Right lung (tissue), 5 donors: ENCODE data around the gene CPVL. TPM values are rescaled to one million over a fixed set of nuclear protein-coding genes. Genes with fewer than 3 reads are reported as not detected.

Experiments
- DNase-seq, 2 donors: peaks; one replicate each; pipeline ENCODE4 v3.0.0-alpha.2; 2013
- polyA plus RNA-seq, 5 donors: library from polyadenylated mRNA; unstranded; fragments of 120-200 nt; gene quantifications; one replicate each; pipeline versions ENCODE4 v1.2.1 to v1.2.3, GENCODE V29; 2013; ENCODE audit warnings: inconsistent platforms in 1 of 5, low replicate concordance in 1 of 5; ENCODE audit not compliant: insufficient read length in 5 of 5, insufficient read depth in 1 of 5

Gene CPVL
- polyA plus RNA-seq, 5 donors: 8.2 to 13.3 (median 11.6) TPM

- no peak for DNase-seq
Observed at GRCh38 chr7:29158795-29159423, 12.6 kb upstream of the CPVL start.

- no peak for DNase-seq
Observed at GRCh38 chr7:29156907-29157452, 10.6 kb upstream of the CPVL start.

GRCh38 chr7:29154076-29154475 lies 7.7 kb upstream of the CPVL start:
- DNase-seq: no peak

- DNase-seq: no peak
Observed at GRCh38 chr7:29150856-29151255, 4.5 kb upstream of the CPVL start.

GRCh38 chr7:29149036-29149435 lies 2.7 kb upstream of the CPVL start:
- DNase-seq: no peak

- DNase-seq: no peak
Observed at GRCh38 chr7:29147821-29148220, 1.5 kb upstream of the CPVL start.

GRCh38 chr7:29146888-29147609 lies 712 bp upstream of the CPVL start:
- no peak for DNase-seq

- no peak for DNase-seq
Observed at GRCh38 chr7:29145553-29146056, 732 bp downstream of the CPVL start.

GRCh38 chr7:29143751-29144150 lies 2.6 kb downstream of the CPVL start:
- no peak for DNase-seq

- DNase-seq: no peak
Observed at GRCh38 chr7:29142021-29142727, 4.2 kb downstream of the CPVL start.

GRCh38 chr7:29140873-29141468 lies 5.4 kb downstream of the CPVL start:
- DNase-seq: no peak

- DNase-seq: no peak
Observed at GRCh38 chr7:29139796-29140195, 6.5 kb downstream of the CPVL start.

GRCh38 chr7:29139191-29139590 lies 7.1 kb downstream of the CPVL start:
- DNase-seq: no peak

- no peak for DNase-seq
Observed at GRCh38 chr7:29138588-29138987, 7.7 kb downstream of the CPVL start.

- DNase-seq: no peak
Observed at GRCh38 chr7:29135846-29136245, 10.5 kb downstream of the CPVL start.

GRCh38 chr7:29132980-29133379 lies 13.4 kb downstream of the CPVL start:
- DNase-seq: no peak

GRCh38 chr7:29131678-29132077 lies 14.7 kb downstream of the CPVL start:
- DNase-seq: no peak

- no peak for DNase-seq
Observed at GRCh38 chr7:29130096-29130495, 16.2 kb downstream of the CPVL start.

- DNase-seq: no peak
Observed at GRCh38 chr7:29127527-29127926, 18.8 kb downstream of the CPVL start.

- no peak for DNase-seq
Observed at GRCh38 chr7:29126804-29127203, 19.5 kb downstream of the CPVL start.

GRCh38 chr7:29123626-29124190 lies 22.6 kb downstream of the CPVL start:
- DNase-seq: no peak

- no peak for DNase-seq
Observed at GRCh38 chr7:29122759-29123158, 23.6 kb downstream of the CPVL start.
